WTC11 (cell line): ENCODE data around the gene FURIN. TPM values are rescaled to one million over a fixed set of nuclear protein-coding genes. Genes with fewer than 3 reads are reported as not detected.

ENCODE experiments used
- ATAC-seq: fragments of 200-7000 bp; cut with Tn5 transposase; 2 replicates; pipeline ENCODE4 v1.10.0; 2021; ENCODE audit warnings: mild to moderate bottlenecking, moderate library complexity
- CTCF ChIA-PET: fragments of 300-600 bp; sonication (Branson Sonifier 250); formaldehyde crosslinking; loops from one replicate; lab custom pipeline; 2021; ENCODE audit warnings: antibody characterized with exemption; lab: Charles Lee
- POLR2A ChIA-PET: fragments of 350-600 bp; sonication (Branson Sonifier 250); formaldehyde crosslinking; loops from one replicate; lab custom pipeline; 2021; ENCODE audit warnings: antibody characterized with exemption; lab: Charles Lee
- DNase-seq: peaks from one replicate; pipeline ENCODE4 v3.0.0; 2021; ENCODE audit warnings: low spot score
- H3K27ac Mint-ChIP-seq: 2 replicates; pipeline ENCODE4 v1.8.0; 2021; ENCODE audit warnings: mixed read lengths
- H3K27me3 Mint-ChIP-seq: 2 replicates; pipeline ENCODE4 v1.8.0; 2021; ENCODE audit warnings: low read depth, mild to moderate bottlenecking, moderate library complexity, mixed read lengths
- H3K36me3 Mint-ChIP-seq: 2 replicates; pipeline ENCODE4 v1.8.0; 2021; ENCODE audit warnings: mixed read lengths
- H3K4me1 Mint-ChIP-seq: 2 replicates; pipeline ENCODE4 v1.8.0; 2022; ENCODE audit warnings: mixed read lengths
- H3K4me3 Mint-ChIP-seq: 2 replicates; pipeline ENCODE4 v1.8.0; 2021; ENCODE audit warnings: mild to moderate bottlenecking, moderate library complexity, mixed read lengths
- H3K9me3 Mint-ChIP-seq: 2 replicates; pipeline ENCODE4 v1.8.0; 2021; ENCODE audit warnings: mixed read lengths
- CREM ChIP-seq: sonication (generic); formaldehyde crosslinking; IDR thresholded peaks from 2 replicates; pipeline ENCODE4 v1.8.1; 2022; ENCODE audit warnings: mild to moderate bottlenecking, missing genetic modification reagents, moderate library complexity
- ELF4 ChIP-seq: sonication (generic); formaldehyde crosslinking; IDR thresholded peaks from 2 replicates; pipeline ENCODE4 v1.8.1; 2022; ENCODE audit warnings: low read depth, mild to moderate bottlenecking, moderate library complexity, missing genetic modification reagents
- ESRRA ChIP-seq: sonication (generic); formaldehyde crosslinking; IDR thresholded peaks from 2 replicates; pipeline ENCODE4 v1.8.1; 2022; ENCODE audit warnings: mild to moderate bottlenecking, missing genetic modification reagents, borderline replicate concordance
- FOXK1 ChIP-seq: sonication (generic); formaldehyde crosslinking; IDR thresholded peaks from 2 replicates; pipeline ENCODE4 v1.8.0; 2022; ENCODE audit warnings: mild to moderate bottlenecking, moderate library complexity, missing genetic modification reagents
- GABPB1 ChIP-seq: sonication (generic); formaldehyde crosslinking; IDR thresholded peaks from 2 replicates; pipeline ENCODE4 v1.8.1; 2023; ENCODE audit warnings: mild to moderate bottlenecking, missing genetic modification reagents
- GTF2I ChIP-seq: fragments of 250-450 bp; sonication (Bioruptor Pico); conservative IDR thresholded peaks from 2 replicates; pipeline ENCODE4 v1.4.0; 2021; ENCODE audit warnings: mild to moderate bottlenecking
- JUN ChIP-seq: sonication (generic); formaldehyde crosslinking; IDR thresholded peaks from 2 replicates; pipeline ENCODE4 v1.8.0; 2023; ENCODE audit warnings: mild to moderate bottlenecking, missing genetic modification reagents
- KAT7 ChIP-seq: sonication (generic); formaldehyde crosslinking; IDR thresholded peaks from 2 replicates; pipeline ENCODE4 v1.8.1; 2023; ENCODE audit warnings: missing genetic modification reagents, mild to moderate bottlenecking, borderline replicate concordance
- MXD4 ChIP-seq: fragments of 250-450 bp; sonication (Bioruptor Pico); IDR thresholded peaks from 2 replicates; pipeline ENCODE4 v1.8.0; 2021; ENCODE audit warnings: mild to moderate bottlenecking, moderate library complexity, borderline replicate concordance
- NFATC4 ChIP-seq: fragments of 250-450 bp; sonication (Bioruptor Pico); IDR thresholded peaks from 2 replicates; pipeline ENCODE4 v1.9.0; 2021; ENCODE audit warnings: mild to moderate bottlenecking
- NFE2L1 ChIP-seq: sonication (generic); formaldehyde crosslinking; IDR thresholded peaks from 2 replicates; pipeline ENCODE4 v1.8.1; 2023; ENCODE audit warnings: missing genetic modification reagents
- NR3C1 ChIP-seq: sonication (generic); formaldehyde crosslinking; conservative IDR thresholded peaks from 2 replicates; pipeline ENCODE4 v1.8.1; 2023; ENCODE audit warnings: low read depth, mild to moderate bottlenecking, missing genetic modification reagents
- SP1 ChIP-seq: sonication (generic); formaldehyde crosslinking; conservative IDR thresholded peaks from 2 replicates; pipeline ENCODE4 v1.8.1; 2022; ENCODE audit warnings: missing genetic modification reagents
- TCF7 ChIP-seq: sonication (generic); formaldehyde crosslinking; IDR thresholded peaks from 2 replicates; pipeline ENCODE4 v1.8.0; 2022; ENCODE audit warnings: mild to moderate bottlenecking, low read depth, missing genetic modification reagents, moderate library complexity
- TEAD4 ChIP-seq: sonication (generic); formaldehyde crosslinking; IDR thresholded peaks from 2 replicates; pipeline ENCODE4 v1.8.0; 2022; ENCODE audit warnings: mild to moderate bottlenecking, missing genetic modification reagents
- TP53 ChIP-seq: sonication (generic); formaldehyde crosslinking; IDR thresholded peaks from 2 replicates; pipeline ENCODE4 v1.8.1; 2023; ENCODE audit warnings: mild to moderate bottlenecking, missing genetic modification reagents
- ZNF138 ChIP-seq: sonication (generic); formaldehyde crosslinking; conservative IDR thresholded peaks from 2 replicates; pipeline ENCODE4 v1.8.1; 2022; ENCODE audit warnings: mild to moderate bottlenecking, moderate library complexity, missing genetic modification reagents
- ZNF671 ChIP-seq: fragments of 250-450 bp; sonication (Bioruptor Pico); IDR thresholded peaks from 2 replicates; pipeline ENCODE4 v1.8.0; 2021; ENCODE audit warnings: mild to moderate bottlenecking
- total RNA-seq: library from RNA; stranded (reverse); gene quantifications from 3 replicates; pipeline ENCODE4 v1.2.3, GENCODE V29; 2021
- TF ChIP-seq, protein P1 (sequence below): sonication (generic); formaldehyde crosslinking; IDR thresholded peaks from 2 replicates; pipeline ENCODE4 v1.8.1; 2023; ENCODE audit warnings: mild to moderate bottlenecking, missing genetic modification reagents, moderate library complexity
- TF ChIP-seq, protein P2 (sequence below): sonication (generic); formaldehyde crosslinking; IDR thresholded peaks from 2 replicates; pipeline ENCODE4 v1.8.0; 2022; ENCODE audit warnings: mild to moderate bottlenecking, missing genetic modification reagents
- TF ChIP-seq, protein P3 (sequence below): sonication (generic); formaldehyde crosslinking; IDR thresholded peaks from 2 replicates; pipeline ENCODE4 v1.8.1; 2023; ENCODE audit warnings: mild to moderate bottlenecking, missing genetic modification reagents, moderate library complexity
- TF ChIP-seq, protein P4 (sequence below): sonication (generic); formaldehyde crosslinking; IDR thresholded peaks from 2 replicates; pipeline ENCODE4 v1.8.1; 2023; ENCODE audit warnings: mild to moderate bottlenecking, missing genetic modification reagents, borderline replicate concordance
- TF ChIP-seq, protein P5 (sequence below): sonication (generic); formaldehyde crosslinking; IDR thresholded peaks from 2 replicates; pipeline ENCODE4 v1.8.0; 2022; ENCODE audit warnings: missing genetic modification reagents

The FURIN gene
- total RNA-seq, 1 experiment from 2014 or later: 46.3 TPM

DNA sequence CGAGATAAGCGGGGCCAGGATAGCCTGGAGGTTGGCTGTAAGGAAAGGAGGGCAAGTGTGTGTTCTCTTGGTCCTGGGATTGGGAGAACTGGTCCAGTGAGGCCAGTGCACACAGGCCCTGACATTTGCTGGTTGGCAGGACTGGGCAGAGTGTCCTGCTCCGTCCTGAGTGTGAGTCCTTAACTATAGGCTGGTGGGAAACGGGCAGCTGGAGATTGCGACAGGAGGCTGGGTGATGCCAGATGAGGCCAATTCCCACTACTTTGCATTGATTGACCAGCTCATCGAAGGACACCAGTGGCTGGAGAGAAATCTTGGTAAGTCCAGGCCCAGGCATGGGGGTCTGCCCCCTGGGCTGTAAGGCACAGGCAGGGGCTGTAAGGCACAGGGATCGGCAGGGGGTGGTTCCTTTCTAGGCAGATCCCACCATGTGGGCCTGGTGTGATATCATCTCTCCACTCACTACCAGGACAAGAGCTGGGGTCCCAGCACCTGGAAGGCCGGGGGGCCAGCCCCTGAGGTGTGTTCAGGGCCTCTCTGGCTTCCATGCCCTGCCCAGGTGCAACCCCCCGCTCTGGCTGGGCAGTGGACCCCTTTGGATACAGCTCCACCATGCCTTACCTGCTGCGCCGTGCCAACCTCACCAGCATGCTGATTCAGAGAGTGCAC is 37.9 kb downstream of the FURIN start:
- ATAC-seq (no peak), DNase-seq (no peak)
- Mint-ChIP-seq H3K4me3 (no peak overlapping the region), H3K27me3 (peaks cover 19% of the 10 kb centered on the region), H3K27ac (no peak overlapping the region), H3K4me1 (peaks cover 20% of the 10 kb centered on the region), H3K36me3 (peaks cover 7% of the 10 kb centered on the region), H3K9me3 (no peaks in the 10 kb centered on the region)
- CTCF ChIA-PET: interaction anchor here (4.7 to 7.3 kb wide), 2 partner anchors 22 to 27 kb away, joined by 46 to 194 read pairs; partner anchors contain the start of genes FES, HDDC3 and UNC45A
- TF ChIP-seq, protein P1, sequence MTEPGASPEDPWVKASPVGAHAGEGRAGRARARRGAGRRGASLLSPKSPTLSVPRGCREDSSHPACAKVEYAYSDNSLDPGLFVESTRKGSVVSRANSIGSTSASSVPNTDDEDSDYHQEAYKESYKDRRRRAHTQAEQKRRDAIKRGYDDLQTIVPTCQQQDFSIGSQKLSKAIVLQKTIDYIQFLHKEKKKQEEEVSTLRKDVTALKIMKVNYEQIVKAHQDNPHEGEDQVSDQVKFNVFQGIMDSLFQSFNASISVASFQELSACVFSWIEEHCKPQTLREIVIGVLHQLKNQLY (CRISPR knock-in tag): no peak
- TF ChIP-seq NFATC4 (CRISPR knock-in tag): no peak
- TF ChIP-seq SP1: no peak
- TF ChIP-seq CREM: no peak
- no peak for TF ChIP-seq KAT7 (CRISPR knock-in tag)
- TF ChIP-seq JUN (CRISPR knock-in tag): no peak
- TF ChIP-seq, protein P2, sequence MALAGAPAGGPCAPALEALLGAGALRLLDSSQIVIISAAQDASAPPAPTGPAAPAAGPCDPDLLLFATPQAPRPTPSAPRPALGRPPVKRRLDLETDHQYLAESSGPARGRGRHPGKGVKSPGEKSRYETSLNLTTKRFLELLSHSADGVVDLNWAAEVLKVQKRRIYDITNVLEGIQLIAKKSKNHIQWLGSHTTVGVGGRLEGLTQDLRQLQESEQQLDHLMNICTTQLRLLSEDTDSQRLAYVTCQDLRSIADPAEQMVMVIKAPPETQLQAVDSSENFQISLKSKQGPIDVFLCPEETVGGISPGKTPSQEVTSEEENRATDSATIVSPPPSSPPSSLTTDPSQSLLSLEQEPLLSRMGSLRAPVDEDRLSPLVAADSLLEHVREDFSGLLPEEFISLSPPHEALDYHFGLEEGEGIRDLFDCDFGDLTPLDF (CRISPR knock-in tag): no peak
- TF ChIP-seq ZNF138 (CRISPR knock-in tag): no peak
- TF ChIP-seq, protein P3, sequence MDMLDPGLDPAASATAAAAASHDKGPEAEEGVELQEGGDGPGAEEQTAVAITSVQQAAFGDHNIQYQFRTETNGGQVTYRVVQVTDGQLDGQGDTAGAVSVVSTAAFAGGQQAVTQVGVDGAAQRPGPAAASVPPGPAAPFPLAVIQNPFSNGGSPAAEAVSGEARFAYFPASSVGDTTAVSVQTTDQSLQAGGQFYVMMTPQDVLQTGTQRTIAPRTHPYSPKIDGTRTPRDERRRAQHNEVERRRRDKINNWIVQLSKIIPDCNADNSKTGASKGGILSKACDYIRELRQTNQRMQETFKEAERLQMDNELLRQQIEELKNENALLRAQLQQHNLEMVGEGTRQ (CRISPR knock-in tag): no peak
- no peak for TF ChIP-seq GTF2I (CRISPR knock-in tag)
- no peak for TF ChIP-seq NR3C1 (CRISPR knock-in tag)
- no peak for TF ChIP-seq MXD4 (CRISPR knock-in tag)
- no peak for TF ChIP-seq TCF7 (CRISPR knock-in tag)
- TF ChIP-seq TEAD4: no peak
- TF ChIP-seq TP53: no peak
- no peak for TF ChIP-seq NFE2L1 (CRISPR knock-in tag)
- TF ChIP-seq ESRRA (CRISPR knock-in tag): no peak
- no peak for TF ChIP-seq GABPB1 (CRISPR knock-in tag)
- TF ChIP-seq FOXK1: no peak
- POLR2A ChIA-PET: no interaction called here

DNA sequence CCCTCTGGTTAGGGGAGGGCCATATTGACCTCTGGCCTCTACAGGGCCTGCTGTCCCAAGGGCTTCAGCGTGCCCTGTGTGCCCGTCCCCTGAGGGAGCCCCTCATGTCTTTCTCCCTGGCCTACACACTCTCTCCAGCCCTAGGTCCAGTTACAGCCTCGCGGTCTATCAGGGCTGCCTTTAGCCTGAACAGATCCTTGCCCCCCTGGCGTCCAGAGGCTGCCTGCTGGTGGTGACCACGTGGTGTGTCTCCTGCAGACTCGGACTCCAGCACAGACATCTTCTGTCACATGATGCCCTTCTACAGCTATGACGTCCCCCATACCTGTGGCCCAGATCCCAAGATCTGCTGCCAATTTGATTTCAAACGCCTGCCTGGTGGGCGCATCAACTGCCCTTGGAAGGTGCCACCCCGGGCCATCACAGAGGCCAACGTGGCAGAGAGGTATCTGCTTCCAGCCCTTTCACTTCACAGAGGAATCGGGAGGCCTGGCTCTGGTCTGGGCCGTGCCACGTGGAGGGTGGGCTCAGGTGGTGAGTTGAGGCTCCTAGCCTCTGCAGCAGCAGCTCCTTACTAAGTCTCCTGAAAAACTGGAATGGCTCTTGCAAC is 38.8 kb downstream of the FURIN start:
- Mint-ChIP-seq H3K36me3 (peaks cover 7% of the 10 kb centered on the region), H3K4me1 (peaks cover 12% of the 10 kb centered on the region), H3K27ac (no peak overlapping the region), H3K4me3 (no peak overlapping the region), H3K27me3 (peaks cover 15% of the 10 kb centered on the region), H3K9me3 (no peaks in the 10 kb centered on the region)
- POLR2A ChIA-PET: no interaction called here
- no peak for ATAC-seq
- DNase-seq: no peak
- CTCF ChIA-PET: no interaction called here
- TF ChIP-seq SP1: no peak
- TF ChIP-seq, protein P4, sequence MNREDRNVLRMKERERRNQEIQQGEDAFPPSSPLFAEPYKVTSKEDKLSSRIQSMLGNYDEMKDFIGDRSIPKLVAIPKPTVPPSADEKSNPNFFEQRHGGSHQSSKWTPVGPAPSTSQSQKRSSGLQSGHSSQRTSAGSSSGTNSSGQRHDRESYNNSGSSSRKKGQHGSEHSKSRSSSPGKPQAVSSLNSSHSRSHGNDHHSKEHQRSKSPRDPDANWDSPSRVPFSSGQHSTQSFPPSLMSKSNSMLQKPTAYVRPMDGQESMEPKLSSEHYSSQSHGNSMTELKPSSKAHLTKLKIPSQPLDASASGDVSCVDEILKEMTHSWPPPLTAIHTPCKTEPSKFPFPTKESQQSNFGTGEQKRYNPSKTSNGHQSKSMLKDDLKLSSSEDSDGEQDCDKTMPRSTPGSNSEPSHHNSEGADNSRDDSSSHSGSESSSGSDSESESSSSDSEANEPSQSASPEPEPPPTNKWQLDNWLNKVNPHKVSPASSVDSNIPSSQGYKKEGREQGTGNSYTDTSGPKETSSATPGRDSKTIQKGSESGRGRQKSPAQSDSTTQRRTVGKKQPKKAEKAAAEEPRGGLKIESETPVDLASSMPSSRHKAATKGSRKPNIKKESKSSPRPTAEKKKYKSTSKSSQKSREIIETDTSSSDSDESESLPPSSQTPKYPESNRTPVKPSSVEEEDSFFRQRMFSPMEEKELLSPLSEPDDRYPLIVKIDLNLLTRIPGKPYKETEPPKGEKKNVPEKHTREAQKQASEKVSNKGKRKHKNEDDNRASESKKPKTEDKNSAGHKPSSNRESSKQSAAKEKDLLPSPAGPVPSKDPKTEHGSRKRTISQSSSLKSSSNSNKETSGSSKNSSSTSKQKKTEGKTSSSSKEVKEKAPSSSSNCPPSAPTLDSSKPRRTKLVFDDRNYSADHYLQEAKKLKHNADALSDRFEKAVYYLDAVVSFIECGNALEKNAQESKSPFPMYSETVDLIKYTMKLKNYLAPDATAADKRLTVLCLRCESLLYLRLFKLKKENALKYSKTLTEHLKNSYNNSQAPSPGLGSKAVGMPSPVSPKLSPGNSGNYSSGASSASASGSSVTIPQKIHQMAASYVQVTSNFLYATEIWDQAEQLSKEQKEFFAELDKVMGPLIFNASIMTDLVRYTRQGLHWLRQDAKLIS (CRISPR knock-in tag): no peak
- TF ChIP-seq ZNF138 (CRISPR knock-in tag): no peak
- no peak for TF ChIP-seq MXD4 (CRISPR knock-in tag)
- TF ChIP-seq, protein P5, sequence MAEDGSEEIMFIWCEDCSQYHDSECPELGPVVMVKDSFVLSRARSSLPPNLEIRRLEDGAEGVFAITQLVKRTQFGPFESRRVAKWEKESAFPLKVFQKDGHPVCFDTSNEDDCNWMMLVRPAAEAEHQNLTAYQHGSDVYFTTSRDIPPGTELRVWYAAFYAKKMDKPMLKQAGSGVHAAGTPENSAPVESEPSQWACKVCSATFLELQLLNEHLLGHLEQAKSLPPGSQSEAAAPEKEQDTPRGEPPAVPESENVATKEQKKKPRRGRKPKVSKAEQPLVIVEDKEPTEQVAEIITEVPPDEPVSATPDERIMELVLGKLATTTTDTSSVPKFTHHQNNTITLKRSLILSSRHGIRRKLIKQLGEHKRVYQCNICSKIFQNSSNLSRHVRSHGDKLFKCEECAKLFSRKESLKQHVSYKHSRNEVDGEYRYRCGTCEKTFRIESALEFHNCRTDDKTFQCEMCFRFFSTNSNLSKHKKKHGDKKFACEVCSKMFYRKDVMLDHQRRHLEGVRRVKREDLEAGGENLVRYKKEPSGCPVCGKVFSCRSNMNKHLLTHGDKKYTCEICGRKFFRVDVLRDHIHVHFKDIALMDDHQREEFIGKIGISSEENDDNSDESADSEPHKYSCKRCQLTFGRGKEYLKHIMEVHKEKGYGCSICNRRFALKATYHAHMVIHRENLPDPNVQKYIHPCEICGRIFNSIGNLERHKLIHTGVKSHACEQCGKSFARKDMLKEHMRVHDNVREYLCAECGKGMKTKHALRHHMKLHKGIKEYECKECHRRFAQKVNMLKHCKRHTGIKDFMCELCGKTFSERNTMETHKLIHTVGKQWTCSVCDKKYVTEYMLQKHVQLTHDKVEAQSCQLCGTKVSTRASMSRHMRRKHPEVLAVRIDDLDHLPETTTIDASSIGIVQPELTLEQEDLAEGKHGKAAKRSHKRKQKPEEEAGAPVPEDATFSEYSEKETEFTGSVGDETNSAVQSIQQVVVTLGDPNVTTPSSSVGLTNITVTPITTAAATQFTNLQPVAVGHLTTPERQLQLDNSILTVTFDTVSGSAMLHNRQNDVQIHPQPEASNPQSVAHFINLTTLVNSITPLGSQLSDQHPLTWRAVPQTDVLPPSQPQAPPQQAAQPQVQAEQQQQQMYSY (CRISPR knock-in tag): no peak
- TF ChIP-seq ZNF671 (CRISPR knock-in tag): no peak
- no peak for TF ChIP-seq ELF4
